Measurements from ENCODE around the gene ADAM29.

- TF ChIP-seq REST (IDR thresholded peaks at IDR 0.05; ENCODE audit: insufficient read depth in 1 of 2, low read depth in 2 of 2, low read length in 2 of 2) (no peak), POLR2AphosphoS5 (IDR thresholded peaks at IDR 0.05; ENCODE audit: low read depth, low read length) (no peak), TAF1 (IDR thresholded peaks at IDR 0.05; ENCODE audit: borderline replicate concordance, insufficient read depth, low read length) (no peak)
These were observed 65.1 kb downstream of the ADAM29 start for GRCh38 chr4:174983128-174983750.

Data from PFSK-1 (cell line).